ENCODE data around the gene ZDHHC19.

DNA sequence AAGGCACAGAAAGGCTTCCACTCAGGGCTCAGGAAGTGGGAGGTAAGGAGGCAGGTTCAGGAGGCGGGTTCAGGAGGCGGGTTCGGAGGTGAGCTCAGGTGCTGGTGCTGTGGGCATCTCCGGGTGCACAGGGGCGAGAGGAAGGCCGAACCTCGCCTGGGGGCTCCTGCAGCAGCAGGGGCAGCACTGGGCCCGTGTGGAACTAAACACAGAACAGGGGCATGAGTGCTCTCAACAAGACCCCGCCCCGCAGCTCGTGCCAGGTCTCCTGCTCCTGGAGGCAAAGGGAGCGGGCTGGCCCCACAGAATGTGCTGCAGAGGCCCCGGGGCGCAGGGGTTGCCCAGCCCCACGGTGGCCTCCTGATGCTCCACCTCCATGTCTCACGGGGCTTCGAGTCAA, 13.7 kb downstream of the ZDHHC19 start:
- TF ChIP-seq CTCF (conservative IDR thresholded peaks at IDR 0.05 in 1 of 2, IDR thresholded peaks at IDR 0.05 in 1 of 2; ENCODE audit: extremely low read depth in 1 of 2, insufficient read depth in 1 of 2, low read depth in 1 of 2, low read length in 2 of 2) (no peak), EZH2 (IDR thresholded peaks at IDR 0.05; ENCODE audit: borderline replicate concordance, low read length) (no peak)

Measured in mammary epithelial cell (primary cell).